ENCODE results near the gene CCNH. TPM values are rescaled to one million over a fixed set of nuclear protein-coding genes. Genes with fewer than 3 reads are reported as not detected.
A peak's percentile ranks its signal among the peaks of the same experiment; 100 is the strongest.

CCNH gene
- total RNA-seq, 1 donor from 2014 or later = 53.7 TPM

DNA sequence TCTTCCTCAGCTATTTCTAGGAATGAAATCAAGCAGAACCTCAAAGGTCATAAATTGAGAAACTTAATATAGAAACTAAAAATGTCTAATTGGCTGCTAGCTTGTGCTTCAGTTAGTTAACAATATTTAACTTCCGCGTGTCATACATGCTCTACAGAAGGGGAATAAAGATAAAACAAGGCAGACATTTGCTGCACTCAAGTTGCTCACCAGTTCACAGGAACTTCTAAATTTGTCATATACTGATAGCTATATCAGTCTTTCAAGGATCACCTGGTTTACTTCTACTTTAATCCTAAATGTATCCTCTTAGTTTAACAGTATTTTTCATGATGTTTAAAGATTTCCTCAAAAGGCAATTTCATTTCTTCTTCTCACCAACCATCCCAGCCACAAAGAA is 8.4 kb downstream of the CCNH start:
- ATAC-seq (no peak), DNase-seq (no peak)
- H3K36me3 ChIP-seq = peaks cover 87% of the 10 kb centered on the region
- H3K27me3 ChIP-seq (ENCODE audit: low read depth) = no peaks in the 10 kb centered on the region
- no peak overlapping the region for H3K4me3 ChIP-seq
- peaks cover 12% of the 10 kb centered on the region for H3K4me1 ChIP-seq
- H3K9me3 ChIP-seq = peaks cover 5% of the 10 kb centered on the region
- intact Hi-C loops (cut with DNase I) = no loop called here
- no peak for TF ChIP-seq CTCF (IDR thresholded peaks at IDR 0.05)
- H3K27ac ChIP-seq = no peak overlapping the region

DNA sequence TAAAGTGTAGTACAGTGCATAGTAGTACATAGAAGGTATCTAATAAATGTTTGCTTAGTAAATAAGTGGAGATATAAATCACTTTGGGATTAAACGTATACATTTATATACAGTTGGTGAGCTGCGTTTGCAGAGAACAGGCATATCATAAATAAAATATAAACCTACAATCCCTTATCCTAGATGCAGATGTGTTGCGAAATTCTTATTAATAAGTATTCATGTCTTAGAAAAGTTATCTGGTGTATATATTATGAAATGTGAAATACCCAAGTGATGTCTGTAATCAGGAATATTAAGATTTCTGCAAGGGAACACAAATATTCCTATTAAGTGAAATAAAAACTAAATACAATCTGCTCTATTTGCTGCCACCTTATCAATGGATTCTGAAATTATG is 8.8 kb downstream of the CCNH start:
- DNase-seq = no peak
- Histone ChIP-seq H3K4me3 (no peak overlapping the region), H3K27ac (no peak overlapping the region), H3K36me3 (peaks cover 87% of the 10 kb centered on the region), H3K9me3 (peaks cover 5% of the 10 kb centered on the region), H3K4me1 (peaks cover 16% of the 10 kb centered on the region), H3K27me3 (ENCODE audit: low read depth) (no peaks in the 10 kb centered on the region)
- intact Hi-C loops (cut with DNase I) = no loop called here
- no peak for TF ChIP-seq CTCF (IDR thresholded peaks at IDR 0.05)
- no peak for ATAC-seq

- no peak for DNase-seq
- Histone ChIP-seq H3K27ac (no peak overlapping the region), H3K4me1 (peaks cover 21% of the 10 kb centered on the region), H3K9me3 (peaks cover 5% of the 10 kb centered on the region), H3K27me3 (ENCODE audit: low read depth) (no peaks in the 10 kb centered on the region), H3K4me3 (no peak overlapping the region), H3K36me3 (peaks cover 87% of the 10 kb centered on the region)
- TF ChIP-seq CTCF (IDR thresholded peaks at IDR 0.05) = no peak
- intact Hi-C loops (cut with DNase I) = no loop called here
- no peak for ATAC-seq
These were observed 9.3 kb downstream of the CCNH start for GRCh38 chr5:87403409-87403808.

GRCh38 chr5:87401626-87402025 is 11.1 kb downstream of the CCNH start:
- ATAC-seq = no peak
- Histone ChIP-seq H3K4me3 (no peak overlapping the region), H3K27ac (no peak overlapping the region), H3K27me3 (ENCODE audit: low read depth) (no peaks in the 10 kb centered on the region), H3K9me3 (peaks cover 5% of the 10 kb centered on the region), H3K36me3 (peaks cover 87% of the 10 kb centered on the region), H3K4me1 (peaks cover 21% of the 10 kb centered on the region)
- intact Hi-C loops (cut with DNase I) = no loop called here
- DNase-seq = no peak
- TF ChIP-seq CTCF (IDR thresholded peaks at IDR 0.05) = no peak

- peaks cover 21% of the 10 kb centered on the region for H3K4me1 ChIP-seq
- DNase-seq = no peak
- no peaks in the 10 kb centered on the region for H3K27me3 ChIP-seq (ENCODE audit: low read depth)
- intact Hi-C loops (cut with DNase I) = no loop called here
- H3K9me3 ChIP-seq = peaks cover 5% of the 10 kb centered on the region
- peak; percentile 60 for TF ChIP-seq CTCF (IDR thresholded peaks at IDR 0.05)
- no peak overlapping the region for H3K27ac ChIP-seq
- no peak overlapping the region for H3K4me3 ChIP-seq
- peak; percentile 79 to 82 for ATAC-seq
- peaks cover 87% of the 10 kb centered on the region for H3K36me3 ChIP-seq
These were observed 12.3 kb downstream of the CCNH start for GRCh38 chr5:87400305-87400899.

Data from lower lobe of right lung (tissue), 2 donors.